IMR-90 (cell line): Measurements from ENCODE around the gene VSIG10L. TPM values are rescaled to one million over a fixed set of nuclear protein-coding genes. Genes with fewer than 3 reads are reported as not detected.
A peak's percentile ranks its signal among the peaks of the same experiment; 100 is the strongest.

Source experiments
- ATAC-seq: fragments of 200-7000 bp; cut with Tn5 transposase; 2 replicates; pipeline ENCODE4 v1.9.1; 2020; ENCODE audit warnings: low read depth, mild to moderate bottlenecking, moderate library complexity
- BruUV-seq: library from RNA; stranded (reverse); fragments of 400-500 nt; replicated peaks from 2 replicates; lab custom pipeline; 2021; lab: Mats Ljungman, UMichigan
- CTCF ChIA-PET: fragments of 300-600 bp; formaldehyde crosslinking; extraction: SDS; loops from one replicate; lab custom pipeline; 2021; ENCODE audit warnings: antibody characterized with exemption; lab: Yijun Ruan, JAX
- POLR2A ChIA-PET: fragments of 300-600 bp; sonication (Branson Sonifier 250); formaldehyde crosslinking; loops from one replicate; lab custom pipeline; 2022; ENCODE audit warnings: antibody characterized with exemption; ENCODE audit not compliant: unreplicated experiment; lab: Charles Lee
- DNase-seq: peaks from one replicate; pipeline ENCODE4 v3.0.0; 2013
- H2AFZ ChIP-seq: replicated peaks from 2 replicates; pipeline ENCODE3; 2013; ENCODE audit warnings: low read length, mild to moderate bottlenecking; ENCODE audit not compliant: poor library complexity
- H2AK5ac ChIP-seq: 2 replicates; pipeline ENCODE4 v1.6.1; 2013; ENCODE audit warnings: low read depth, low read length, inconsistent platforms
- H2AK9ac ChIP-seq: replicated peaks from 2 replicates; pipeline ENCODE3; 2013; ENCODE audit warnings: mild to moderate bottlenecking, low read depth, low read length, moderate library complexity; ENCODE audit not compliant: poor library complexity
- H2BK120ac ChIP-seq: 2 replicates; pipeline ENCODE4 v1.6.1; 2013; ENCODE audit warnings: low read depth, low read length, inconsistent platforms
- H2BK15ac ChIP-seq: 3 replicates; pipeline ENCODE4 v1.6.1; 2013; ENCODE audit warnings: low read depth, low read length, inconsistent platforms
- H2BK20ac ChIP-seq: 2 replicates; pipeline ENCODE4 v1.6.1; 2013; ENCODE audit warnings: low read depth, mild to moderate bottlenecking, inconsistent platforms, low read length, moderate library complexity
- H2BK5ac ChIP-seq: 2 replicates; pipeline ENCODE4 v1.6.1; 2013; ENCODE audit warnings: mild to moderate bottlenecking, low read depth, low read length, inconsistent platforms; ENCODE audit not compliant: poor library complexity, severe bottlenecking
- H3K14ac ChIP-seq: replicated peaks from 2 replicates; pipeline ENCODE4 v1.6.1; 2013; ENCODE audit warnings: low read depth, low read length, inconsistent platforms
- H3K18ac ChIP-seq: 2 replicates; pipeline ENCODE4 v1.6.1; 2013; ENCODE audit warnings: low read depth, low read length, control low read depth
- H3K23ac ChIP-seq: 2 replicates; pipeline ENCODE4 v1.6.1; 2013; ENCODE audit warnings: low read depth, low read length, inconsistent platforms
- H3K27ac ChIP-seq: 2 replicates; pipeline ENCODE4 v1.5.1; 2013; ENCODE audit warnings: mild to moderate bottlenecking, control low read depth, low read length; ENCODE audit not compliant: insufficient read depth
- H3K27me3 ChIP-seq: 2 replicates; pipeline ENCODE4 v1.6.1; 2013; ENCODE audit warnings: low read length; ENCODE audit not compliant: control insufficient read depth, insufficient read depth
- H3K36me3 ChIP-seq: 2 replicates; pipeline ENCODE4 v1.6.1; 2013; ENCODE audit warnings: low read length, mixed read lengths; ENCODE audit not compliant: control insufficient read depth, insufficient read depth
- H3K4ac ChIP-seq: 2 replicates; pipeline ENCODE4 v1.6.1; 2013; ENCODE audit warnings: low read depth, low read length, inconsistent platforms
- H3K4me1 ChIP-seq: 2 replicates; pipeline ENCODE4 v1.6.1; 2013; ENCODE audit warnings: low read length, mixed read lengths; ENCODE audit not compliant: control insufficient read depth, insufficient read depth
- H3K4me2 ChIP-seq: 2 replicates; pipeline ENCODE4 v1.6.1; 2013; ENCODE audit warnings: low read depth, mild to moderate bottlenecking, control low read depth, low read length, moderate library complexity
- H3K4me3 ChIP-seq: 2 replicates; pipeline ENCODE4 v1.5.1; 2013; ENCODE audit warnings: low read depth, mild to moderate bottlenecking, control low read depth, low read length, moderate library complexity; ENCODE audit not compliant: insufficient read depth
- H3K56ac ChIP-seq: 2 replicates; pipeline ENCODE4 v1.6.1; 2013; ENCODE audit warnings: low read length, inconsistent platforms; ENCODE audit not compliant: insufficient read depth; ENCODE audit errors: extremely low read depth
- H3K79me1 ChIP-seq, 2 experiments: 2 replicates each; pipeline ENCODE4 v1.6.1; 2013; ENCODE audit warnings: low read length in 2 of 2, inconsistent platforms in 1 of 2, low read depth in 1 of 2
- H3K9ac ChIP-seq: 2 replicates; pipeline ENCODE4 v1.6.1; 2013; ENCODE audit warnings: low read depth, low read length, control low read depth
- H3K9me1 ChIP-seq: 2 replicates; pipeline ENCODE4 v1.6.1; 2013; ENCODE audit warnings: low read length, inconsistent platforms; ENCODE audit not compliant: insufficient read depth
- H3K9me3 ChIP-seq: 2 replicates; pipeline ENCODE4 v1.6.1; 2013; ENCODE audit warnings: low read length; ENCODE audit not compliant: control insufficient read depth, insufficient read depth
- H4K20me1 ChIP-seq: 2 replicates; pipeline ENCODE4 v1.6.1; 2013; ENCODE audit warnings: low read length, inconsistent platforms; ENCODE audit not compliant: insufficient read depth
- H4K5ac ChIP-seq: 2 replicates; pipeline ENCODE4 v1.6.1; 2013; ENCODE audit warnings: mild to moderate bottlenecking, low read depth, low read length, control low read depth
- H4K8ac ChIP-seq, 2 experiments: 2 replicates each; pipeline ENCODE4 v1.6.1; 2013; ENCODE audit warnings: low read depth in 2 of 2, low read length in 2 of 2, control low read depth in 1 of 2, inconsistent platforms in 1 of 2
- H4K91ac ChIP-seq: 2 replicates; pipeline ENCODE4 v1.6.1; 2013; ENCODE audit warnings: low read depth, low read length, inconsistent platforms; ENCODE audit not compliant: insufficient read depth
- CEBPB ChIP-seq: IDR thresholded peaks from 2 replicates; pipeline ENCODE4 v1.6.1; 2012; ENCODE audit warnings: low read depth, low read length, improper control_type of control experiment
- CHD1 ChIP-seq: IDR thresholded peaks from 2 replicates; pipeline ENCODE4 v1.6.1; 2012; ENCODE audit warnings: low read depth, low read length, improper control_type of control experiment
- ELK1 ChIP-seq: fragments of 150-350 bp; IDR thresholded peaks from 2 replicates; pipeline ENCODE4 v1.6.1; 2016; ENCODE audit warnings: low read depth, mild to moderate bottlenecking, low read length, moderate library complexity, borderline replicate concordance
- FOS ChIP-seq: fragments of 150-350 bp; IDR thresholded peaks from 2 replicates; pipeline ENCODE4 v1.6.1; 2016; ENCODE audit warnings: low read depth, low read length
- POLR2A ChIP-seq: IDR thresholded peaks from 2 replicates; pipeline ENCODE4 v1.6.1; 2012; ENCODE audit warnings: mild to moderate bottlenecking, low read depth, low read length
- WGBS, 2 experiments: methylation state at CpG; one replicate each; pipeline versions ENCODE4 v1.1.5 to v1.1.7; 2013; ENCODE audit warnings: missing lambda C conversion rate in 2 of 2; ENCODE audit not compliant: insufficient read length in 1 of 2; ENCODE audit errors: extremely low coverage in 2 of 2; 5-methylcytosine and 5-hydroxymethylcytosine counted together
- dilution Hi-C: fragments of 300-500 bp; cut with HindIII; formaldehyde crosslinking; loops from one replicate; pipeline ENCODE4 v1.14.3; 2018; ENCODE audit warnings: low sequenced_read_pairs; ENCODE audit not compliant: unreplicated experiment
- in situ Hi-C: fragments of 300-500 bp; cut with MboI; formaldehyde crosslinking; loops from 3 replicates; pipeline ENCODE4 v1.14.3; 2019; ENCODE audit warnings: low sequenced_read_pairs, inconsistent platforms, mixed read lengths
- intact Hi-C: fragments of 100-400 bp; cut with micrococcal nuclease; formaldehyde crosslinking; loops from 2 replicates; pipeline ENCODE4 v1.10.0; 2022
- polyA plus RNA-seq, 3 experiments: library from polyadenylated mRNA; depleted of rRNA; stranded (reverse); fragments of >200 nt; gene quantifications; 2 replicates each; pipeline ENCODE4 v1.2.3, GENCODE V29; 2012; ENCODE audit warnings: low replicate concordance in 1 of 3
- total RNA-seq: library from RNA; depleted of rRNA; stranded (reverse); fragments of >200 nt; gene quantifications from 2 replicates; pipeline ENCODE4 v1.2.3, GENCODE V29; 2012

Gene VSIG10L
- total and polyA plus RNA-seq, 2 of the 4 experiments (the other 2 are of a cell fraction) = 0.18 to 1.2 TPM

- H3K4me2 ChIP-seq = peak overlapping the region; percentile 96
- peaks cover 12 to 47% of the 10 kb centered on the region in 2 experiments; a peak in 3 of 4 replicates for H3K79me1 ChIP-seq
- peak overlapping the region; percentile 87 for H3K4ac ChIP-seq
- intact Hi-C loops = no loop called here
- H2BK20ac ChIP-seq = 0 out of 2 replicates have a peak overlapping the region, but pooled peaks have one; percentile 3
- ChIA-PET CTCF (no interaction called here), POLR2A (interaction anchor here (1.1 kb wide), 1 partner anchor 26 kb away, joined by 3 read pairs; no protein-coding TSS in a partner anchor)
- H4K20me1 ChIP-seq = no peaks in the 10 kb centered on the region
- no peaks in the 10 kb centered on the region for H3K9me3 ChIP-seq
- peak overlapping the region; percentile 92 for H4K91ac ChIP-seq
- BruUV-seq = no TSS peak
- peak overlapping the region; percentile 99 for H2AK9ac ChIP-seq
- H3K9me1 ChIP-seq = peaks cover 15% of the 10 kb centered on the region
- peak overlapping the region; percentile 77 to 92 for H4K8ac ChIP-seq
- H2BK15ac ChIP-seq = peak overlapping the region; percentile 73; the same call in 2 of the 3 replicates
- H3K56ac ChIP-seq = peak overlapping the region; percentile 83
- ATAC-seq (no peak), DNase-seq (peak; percentile 53)
- peak overlapping the region; percentile 90 for H3K14ac ChIP-seq
- H4K5ac ChIP-seq = peak overlapping the region; percentile 66; the same call in 1 of the 2 replicates
- H2BK120ac ChIP-seq = peak overlapping the region; percentile 58; the same call in 1 of the 2 replicates
- peak overlapping the region; percentile 53 for H3K18ac ChIP-seq
- peak overlapping the region; percentile 94 for H3K27ac ChIP-seq
- peak overlapping the region; percentile 93 for H2AK5ac ChIP-seq
- H3K4me1 ChIP-seq = peaks cover 16% of the 10 kb centered on the region
- peak overlapping the region; percentile 84 for H3K4me3 ChIP-seq
- dilution Hi-C loops = no loop called here
- peak overlapping the region; percentile 94 for H3K9ac ChIP-seq
- H3K36me3 ChIP-seq = no peaks in the 10 kb centered on the region
- TF ChIP-seq FOS (no peak), ELK1 (no peak), CHD1 (no peak), CEBPB (no peak), POLR2A (peak; percentile 4; the same call in 1 of the 2 replicates)
- H3K23ac ChIP-seq = peak overlapping the region; percentile 95
- peak overlapping the region; percentile 95 for H2AFZ ChIP-seq
- WGBS, 2 experiments = 13% methylated on average over 3 of the region's 10 CpGs; no CpG with 5 or more reads in 1 of the 2 experiments
- H2BK5ac ChIP-seq = peak overlapping the region; percentile 90
- no peaks in the 10 kb centered on the region for H3K27me3 ChIP-seq
- in situ Hi-C loops = no loop called here
These were observed 23.4 kb upstream of the VSIG10L start for GRCh38 chr19:51365211-51365964.
